ENCODE results near the gene PPIA.
"Not testable (repeated sequence)": the region's sequence is repeated elsewhere in the genome, so short reads cannot be mapped to it uniquely, and the experiment has no call there.

Gene PPIA

GRCh38 chr7:44762726-44763522 lies 33.6 kb upstream of the PPIA start:
- FAIRE-seq = no peak
- no peak for DNase-seq (ENCODE audit: extremely low spot score, insufficient read length, low read depth)

- DNase-seq (ENCODE audit: extremely low spot score, insufficient read length, low read depth) = no peak
- no peak for FAIRE-seq
Measured at GRCh38 chr7:44764081-44764480, 32.4 kb upstream of the PPIA start.

GRCh38 chr7:44764665-44765578 lies 31.6 kb upstream of the PPIA start:
- FAIRE-seq (no peak), DNase-seq (ENCODE audit: extremely low spot score, insufficient read length, low read depth) (no peak)

- FAIRE-seq (no peak), DNase-seq (ENCODE audit: extremely low spot score, insufficient read length, low read depth) (no peak)
Measured at GRCh38 chr7:44765579-44766415, 30.7 kb upstream of the PPIA start.

- no peak for DNase-seq (ENCODE audit: extremely low spot score, insufficient read length, low read depth)
- FAIRE-seq = no peak
Measured at GRCh38 chr7:44766416-44766801, 30.1 kb upstream of the PPIA start.

- DNase-seq (ENCODE audit: extremely low spot score, insufficient read length, low read depth) (no peak), FAIRE-seq (no peak)
Measured at GRCh38 chr7:44767134-44767911, 29.2 kb upstream of the PPIA start.

GRCh38 chr7:44767912-44768627 lies 28.4 kb upstream of the PPIA start:
- no peak for DNase-seq (ENCODE audit: extremely low spot score, insufficient read length, low read depth)
- FAIRE-seq = peak; percentile 75

- no peak for FAIRE-seq
- DNase-seq (ENCODE audit: extremely low spot score, insufficient read length, low read depth) = no peak
Measured at GRCh38 chr7:44768628-44769371, 27.7 kb upstream of the PPIA start.

- DNase-seq (ENCODE audit: extremely low spot score, insufficient read length, low read depth) (no peak), FAIRE-seq (no peak)
Measured at GRCh38 chr7:44769376-44769775, 27.1 kb upstream of the PPIA start.

GRCh38 chr7:44769776-44770294 lies 26.6 kb upstream of the PPIA start:
- DNase-seq (ENCODE audit: extremely low spot score, insufficient read length, low read depth) (no peak), FAIRE-seq (peak; percentile 98)

- FAIRE-seq = no peak
- DNase-seq (ENCODE audit: extremely low spot score, insufficient read length, low read depth) = no peak
Measured at GRCh38 chr7:44771358-44771757, 25.1 kb upstream of the PPIA start.

GRCh38 chr7:44772440-44772839 lies 24.0 kb upstream of the PPIA start:
- DNase-seq (ENCODE audit: extremely low spot score, insufficient read length, low read depth) (no peak), FAIRE-seq (no peak)

GRCh38 chr7:44772867-44773266 lies 23.6 kb upstream of the PPIA start:
- DNase-seq (ENCODE audit: extremely low spot score, insufficient read length, low read depth) = no peak
- FAIRE-seq = no peak

GRCh38 chr7:44774486-44774885 lies 22.0 kb upstream of the PPIA start:
- not testable (repeated sequence) for FAIRE-seq; DNase-seq (ENCODE audit: extremely low spot score, insufficient read length, low read depth)

- DNase-seq (ENCODE audit: extremely low spot score, insufficient read length, low read depth) (no peak), FAIRE-seq (no peak)
Measured at GRCh38 chr7:44775383-44776107, 20.9 kb upstream of the PPIA start.

GRCh38 chr7:44776211-44776610 lies 20.3 kb upstream of the PPIA start:
- FAIRE-seq = no peak
- no peak for DNase-seq (ENCODE audit: extremely low spot score, insufficient read length, low read depth)

- no peak for FAIRE-seq
Measured at GRCh38 chr7:44782460-44782859, 14.0 kb upstream of the PPIA start.

More at GRCh38 chr7:44782460-44782859, 14.0 kb upstream of the PPIA start:
- no peak for DNase-seq (ENCODE audit: extremely low spot score, insufficient read length, low read depth)

Measured in GM18507 (cell line).